ENCODE measurements around the gene C11orf97.

C11orf97 gene

GRCh38 chr11:94513091-94513490 is 830 bp downstream of the C11orf97 start:
- no peak for DNase-seq (ENCODE audit: low spot score)
- TF ChIP-seq, protein P1, sequence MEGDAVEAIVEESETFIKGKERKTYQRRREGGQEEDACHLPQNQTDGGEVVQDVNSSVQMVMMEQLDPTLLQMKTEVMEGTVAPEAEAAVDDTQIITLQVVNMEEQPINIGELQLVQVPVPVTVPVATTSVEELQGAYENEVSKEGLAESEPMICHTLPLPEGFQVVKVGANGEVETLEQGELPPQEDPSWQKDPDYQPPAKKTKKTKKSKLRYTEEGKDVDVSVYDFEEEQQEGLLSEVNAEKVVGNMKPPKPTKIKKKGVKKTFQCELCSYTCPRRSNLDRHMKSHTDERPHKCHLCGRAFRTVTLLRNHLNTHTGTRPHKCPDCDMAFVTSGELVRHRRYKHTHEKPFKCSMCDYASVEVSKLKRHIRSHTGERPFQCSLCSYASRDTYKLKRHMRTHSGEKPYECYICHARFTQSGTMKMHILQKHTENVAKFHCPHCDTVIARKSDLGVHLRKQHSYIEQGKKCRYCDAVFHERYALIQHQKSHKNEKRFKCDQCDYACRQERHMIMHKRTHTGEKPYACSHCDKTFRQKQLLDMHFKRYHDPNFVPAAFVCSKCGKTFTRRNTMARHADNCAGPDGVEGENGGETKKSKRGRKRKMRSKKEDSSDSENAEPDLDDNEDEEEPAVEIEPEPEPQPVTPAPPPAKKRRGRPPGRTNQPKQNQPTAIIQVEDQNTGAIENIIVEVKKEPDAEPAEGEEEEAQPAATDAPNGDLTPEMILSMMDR (IDR thresholded peaks at IDR 0.05; ENCODE audit: extremely low read depth, missing control alignments): no peak

DNA sequence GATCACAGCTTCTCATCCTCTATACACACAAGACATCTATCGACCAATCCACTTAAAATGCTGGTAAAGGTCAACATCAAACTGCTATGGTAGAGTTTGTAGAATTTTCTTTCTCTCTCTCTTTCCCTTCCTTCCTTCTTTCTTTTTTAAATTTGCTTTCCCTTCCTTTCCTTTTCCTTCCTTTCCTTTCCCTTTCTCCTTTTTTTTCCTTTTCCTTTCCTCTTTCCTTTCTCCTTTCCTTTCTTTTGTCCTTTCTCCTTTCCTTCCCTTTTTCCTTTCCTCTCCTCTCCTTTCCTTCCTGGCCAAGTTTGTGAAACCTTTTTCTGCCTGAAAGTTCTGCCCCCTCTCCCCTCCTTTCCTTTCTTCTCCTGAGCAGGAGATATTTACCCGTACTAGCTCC is 3.1 kb downstream of the C11orf97 start:
- DNase-seq (ENCODE audit: low spot score): no peak
- TF ChIP-seq, protein P1 (IDR thresholded peaks at IDR 0.05; ENCODE audit: extremely low read depth, missing control alignments): no peak

DNA sequence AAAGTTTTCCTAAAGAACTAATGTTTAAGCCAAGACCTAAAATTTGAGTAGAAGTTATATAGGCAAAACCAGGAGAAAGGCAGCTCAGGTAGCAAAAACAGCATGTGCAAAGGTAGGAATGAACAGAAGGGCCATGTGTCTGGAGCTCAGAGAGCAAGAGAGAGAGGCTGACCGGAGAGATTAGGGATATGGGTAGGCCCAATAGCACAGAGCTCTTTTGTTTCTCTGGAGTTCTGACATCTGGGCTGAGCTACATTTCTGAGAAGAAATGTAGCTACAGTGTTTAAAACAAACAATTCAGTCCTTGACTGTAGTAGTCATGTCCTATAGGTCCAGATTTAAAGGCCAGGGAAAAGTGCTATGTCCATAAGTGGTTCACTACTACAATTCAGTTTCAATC is 4.5 kb downstream of the C11orf97 start:
- no peak for DNase-seq (ENCODE audit: low spot score)
- TF ChIP-seq, protein P1 (IDR thresholded peaks at IDR 0.05; ENCODE audit: extremely low read depth, missing control alignments): no peak

DNA sequence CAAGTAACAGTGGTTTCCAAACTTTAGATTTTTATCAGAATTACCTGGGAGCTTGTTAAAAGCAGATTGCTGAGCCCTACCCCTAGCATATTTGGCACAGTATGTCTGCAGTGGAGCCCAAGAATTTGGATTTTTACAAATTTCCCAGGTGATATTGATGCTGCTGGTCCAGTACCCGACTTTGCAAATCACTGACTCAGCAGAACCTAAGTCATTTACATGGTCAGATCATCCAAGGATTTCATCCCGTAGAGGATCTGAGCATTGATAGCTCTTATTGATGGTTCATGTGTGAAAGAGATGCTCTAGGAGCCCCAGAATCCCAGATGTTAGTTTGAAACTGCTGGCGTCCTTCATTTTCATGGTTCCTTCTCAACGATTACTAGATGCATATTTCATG is 6.0 kb downstream of the C11orf97 start:
- TF ChIP-seq, protein P1 (IDR thresholded peaks at IDR 0.05; ENCODE audit: extremely low read depth, missing control alignments): no peak
- no peak for DNase-seq (ENCODE audit: low spot score)

- TF ChIP-seq, protein P1 (IDR thresholded peaks at IDR 0.05; ENCODE audit: extremely low read depth, missing control alignments): peak; percentile 13
- DNase-seq (ENCODE audit: low spot score): peak; percentile 33
These were observed 7.3 kb downstream of the C11orf97 start for GRCh38 chr11:94519478-94520084.

DNA sequence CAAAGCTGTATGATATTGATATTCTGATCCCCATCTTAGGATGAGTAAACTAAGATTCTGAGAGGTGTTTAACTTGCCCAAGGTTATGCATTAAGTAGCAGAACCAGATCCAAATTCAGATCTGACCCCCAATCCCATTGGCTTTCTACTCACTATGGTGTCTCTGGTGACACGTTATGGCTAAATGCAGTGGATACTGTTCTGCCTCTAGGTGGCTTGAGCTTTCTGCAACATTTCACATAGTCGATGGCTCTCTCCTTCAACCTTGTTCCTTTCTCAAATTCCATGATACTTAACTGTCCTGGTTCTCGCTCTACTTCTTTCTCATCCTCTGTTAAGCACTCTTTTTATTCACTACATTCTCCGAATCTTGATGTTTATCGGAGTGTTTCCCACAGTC is 9.4 kb downstream of the C11orf97 start:
- no peak for DNase-seq (ENCODE audit: low spot score)
- TF ChIP-seq, protein P1 (IDR thresholded peaks at IDR 0.05; ENCODE audit: extremely low read depth, missing control alignments): peak; percentile 23

DNA sequence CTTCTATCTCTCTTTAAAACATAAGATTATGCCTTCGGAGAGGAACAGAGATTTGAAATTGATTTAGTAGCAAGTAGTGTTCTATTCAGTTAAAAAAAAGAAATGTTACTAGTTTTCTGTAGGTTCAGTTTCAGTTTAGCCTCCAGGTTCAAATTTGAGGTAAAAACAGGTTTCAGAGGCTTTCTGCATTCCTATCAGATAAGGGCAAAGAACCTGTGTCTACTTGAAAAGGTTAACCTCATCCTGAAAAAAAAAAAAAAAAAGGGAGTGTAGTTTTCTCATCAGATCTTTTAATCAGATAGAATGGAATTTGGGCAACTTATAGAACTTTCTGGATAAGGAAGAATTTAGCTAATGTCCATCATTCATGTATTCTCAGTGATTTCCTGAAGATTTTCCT is 12.1 kb downstream of the C11orf97 start:
- TF ChIP-seq, protein P1 (IDR thresholded peaks at IDR 0.05; ENCODE audit: extremely low read depth, missing control alignments): no peak
- no peak for DNase-seq (ENCODE audit: low spot score)
